HL-60/S4 treated with phorbol 12-myristate 13-acetate at 8.2 ng/mL for 4 days and 3 days (cell line): ENCODE results near the gene MEAF6.

ENCODE experiments used
- in situ Hi-C: fragments of 300-500 bp; cut with MboI; formaldehyde crosslinking; loops from 2 replicates; pipeline ENCODE4 v1.15.0; 2022; ENCODE audit warnings: low sequenced_read_pairs

Gene MEAF6

DNA sequence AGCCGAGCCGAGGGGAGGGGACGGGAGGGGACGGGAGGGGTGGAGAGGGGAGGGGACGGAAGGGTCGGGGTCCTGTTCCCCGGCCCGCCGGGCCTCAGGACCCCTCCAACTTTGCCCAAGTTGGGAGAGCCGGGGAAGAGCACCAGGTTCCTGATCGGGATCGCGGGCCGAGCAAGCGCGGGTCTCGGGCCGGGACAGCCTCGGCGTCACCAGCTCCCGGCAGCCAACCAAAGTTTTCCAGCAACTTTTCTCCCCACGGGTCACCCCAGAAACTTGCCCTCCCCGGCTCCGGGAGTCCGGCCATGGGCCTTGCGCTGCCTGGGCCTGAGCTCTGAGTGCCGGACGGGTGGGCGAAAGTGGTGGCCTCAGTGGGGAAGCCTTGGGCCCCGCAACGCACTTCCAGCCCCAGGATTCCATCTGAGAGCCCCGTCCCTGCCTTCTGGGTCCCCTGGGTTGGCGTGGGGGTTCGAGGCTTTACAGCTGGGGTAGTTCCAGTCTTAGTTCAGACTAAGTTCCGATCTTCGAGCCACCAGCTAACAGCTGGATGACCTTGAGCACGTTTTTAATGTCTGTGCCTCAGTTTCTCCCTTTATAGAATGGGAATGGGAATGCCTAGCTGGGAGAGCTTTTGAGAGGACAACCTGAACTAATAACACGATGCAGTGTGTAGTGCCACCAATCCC is 39.7 kb downstream of the MEAF6 start:
- in situ Hi-C loops = no loop called here

DNA sequence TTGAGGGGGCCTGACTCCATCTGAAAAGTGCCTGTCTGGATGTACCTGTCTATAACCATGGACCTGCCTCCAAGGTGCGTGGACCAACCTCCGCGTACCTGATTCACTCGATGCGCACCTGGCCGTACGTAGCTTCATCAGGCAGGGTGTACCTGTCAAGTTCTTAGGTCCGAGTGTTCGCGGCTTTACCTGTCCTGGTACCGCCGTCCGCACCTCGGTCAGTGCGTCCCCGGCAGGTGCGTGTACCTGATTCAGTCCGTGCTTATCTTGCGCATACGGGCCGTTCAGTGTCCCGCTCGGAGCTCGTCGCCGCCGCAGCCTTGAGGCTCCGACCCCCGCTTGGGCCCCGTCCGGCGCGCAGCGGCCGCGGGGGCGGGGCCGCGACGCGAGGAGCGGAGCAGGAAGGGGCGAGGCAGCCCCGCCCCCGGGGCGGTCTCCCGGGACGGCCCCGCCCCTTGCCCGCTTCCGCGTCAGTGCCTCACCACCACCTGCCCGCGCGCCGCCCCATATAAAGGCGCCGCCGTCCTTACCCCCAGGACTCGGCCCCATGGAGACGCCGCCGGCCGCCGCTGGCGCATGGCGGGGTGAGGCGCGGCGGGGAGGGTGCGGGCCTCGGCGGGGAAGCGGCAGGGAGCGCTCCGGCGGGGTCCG is 40.4 kb downstream of the MEAF6 start, which contains the start of gene ZC3H12A:
Gene ZC3H12A, plus strand, starts transcription at position 535 of the 651 bp plus-strand sequence. CDS start 917 bp downstream, outside the sequence.
- in situ Hi-C loops = no loop called here

DNA sequence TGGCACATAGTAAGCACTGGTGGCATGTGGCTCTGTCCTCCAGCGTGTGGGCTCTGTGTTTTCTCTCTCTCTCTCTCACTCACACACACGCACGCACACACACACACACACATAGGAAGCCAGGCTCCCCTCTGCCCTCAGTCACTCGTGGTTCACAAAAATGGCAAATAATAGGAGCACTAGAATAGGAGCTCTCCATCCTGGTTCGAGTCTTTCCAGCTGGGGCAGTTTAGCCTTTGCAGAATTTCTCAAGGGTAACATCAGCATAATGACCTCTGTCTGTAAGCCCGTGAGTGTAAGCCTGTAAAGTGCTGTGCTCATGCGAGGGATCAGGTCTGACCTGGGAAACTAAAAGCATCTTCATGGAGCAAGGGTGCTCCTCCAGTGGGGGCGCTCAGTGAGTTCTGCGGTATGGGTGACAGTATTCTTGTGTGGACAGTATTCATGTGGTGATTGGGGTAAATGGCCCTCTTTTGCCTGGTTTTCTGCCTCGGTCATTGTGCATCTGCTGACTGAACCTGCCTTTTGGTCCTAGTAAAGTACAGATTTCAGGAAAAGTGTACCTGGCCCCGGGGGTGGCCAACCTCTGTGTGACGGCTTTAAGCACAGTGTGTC is 41.0 kb downstream of the MEAF6 start:
- in situ Hi-C loops = no loop called here

DNA sequence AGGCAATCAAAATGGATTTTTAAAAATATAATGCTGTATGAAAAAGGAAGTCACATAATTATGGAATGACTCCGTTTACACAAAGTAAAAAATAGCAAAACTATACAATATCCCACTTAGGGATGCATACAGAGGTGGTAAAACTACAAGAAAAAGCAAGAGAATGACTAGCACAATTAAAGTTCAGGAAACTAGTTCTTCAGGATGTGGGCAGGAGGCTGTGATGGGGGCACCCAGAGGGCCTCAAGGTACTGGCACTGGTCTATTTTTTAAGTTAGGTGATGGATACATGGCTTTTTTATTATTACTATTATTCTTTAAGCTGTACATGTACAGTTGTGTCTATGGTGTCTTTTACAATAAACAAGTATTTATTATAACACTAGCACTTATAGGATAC is 41.6 kb downstream of the MEAF6 start:
- in situ Hi-C loops = no loop called here

DNA sequence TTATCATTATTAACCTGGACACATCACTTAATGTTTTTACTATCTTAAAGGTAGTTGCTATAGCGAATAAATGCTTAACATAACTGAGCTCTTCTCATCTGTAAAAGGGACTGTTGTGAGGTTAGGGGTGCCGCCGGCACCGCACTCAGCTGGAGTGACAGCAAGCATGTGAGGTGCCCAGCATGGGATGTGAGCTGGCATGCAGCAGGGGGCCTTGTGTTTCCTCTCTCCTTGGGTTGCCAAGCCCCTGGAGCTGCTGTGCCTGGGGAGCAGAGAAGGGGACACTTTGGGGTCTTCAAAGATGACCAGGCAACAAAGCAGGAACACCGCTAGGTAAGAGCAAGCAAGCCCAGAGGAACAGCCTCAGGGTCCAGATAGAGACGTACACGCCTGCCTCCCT is 42.3 kb downstream of the MEAF6 start:
- in situ Hi-C loops = no loop called here

DNA sequence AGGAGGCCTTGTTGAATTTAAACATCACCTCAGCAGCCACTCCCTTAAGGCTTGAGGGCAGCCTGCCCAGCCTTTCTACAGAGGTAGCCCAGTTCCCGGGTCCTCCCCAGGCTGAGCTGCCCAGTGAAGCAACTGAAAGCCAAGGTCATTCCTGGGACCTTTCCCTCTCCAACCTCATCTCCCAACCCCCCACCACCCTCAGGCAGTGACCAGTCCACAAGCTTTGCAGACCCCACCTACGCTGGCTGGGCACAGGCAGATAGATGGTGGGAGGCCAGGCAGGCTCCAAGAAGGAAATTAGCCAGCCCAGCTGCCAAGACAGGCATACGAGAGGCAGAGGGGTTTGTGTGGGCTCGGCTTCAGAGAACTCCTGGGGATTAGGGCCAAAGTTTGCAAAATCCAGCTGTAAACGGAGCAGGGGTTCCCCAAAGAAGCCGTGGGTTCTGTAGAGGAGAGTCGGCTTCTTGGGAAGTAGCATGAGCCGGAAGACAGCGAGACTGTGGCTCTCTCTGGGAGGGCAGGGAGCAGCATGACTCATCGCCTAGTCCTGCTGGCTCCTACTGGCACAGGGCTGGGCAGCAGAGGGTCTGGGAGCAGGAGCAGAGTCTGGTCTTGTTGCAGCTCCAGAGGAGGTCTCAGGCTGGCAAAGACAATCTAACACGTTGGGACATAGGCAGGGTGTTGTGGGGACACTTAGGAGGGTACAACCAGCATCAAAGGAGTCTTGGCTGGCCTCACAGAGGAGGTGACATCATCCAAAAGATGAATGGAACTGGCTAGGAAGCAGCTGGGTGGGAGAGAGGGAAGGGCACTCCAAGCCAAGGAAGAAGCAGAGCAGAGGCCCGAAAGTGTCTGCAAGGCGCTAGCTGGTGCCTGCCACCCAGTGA is 43.0 kb downstream of the MEAF6 start:
- in situ Hi-C loops = no loop called here

DNA sequence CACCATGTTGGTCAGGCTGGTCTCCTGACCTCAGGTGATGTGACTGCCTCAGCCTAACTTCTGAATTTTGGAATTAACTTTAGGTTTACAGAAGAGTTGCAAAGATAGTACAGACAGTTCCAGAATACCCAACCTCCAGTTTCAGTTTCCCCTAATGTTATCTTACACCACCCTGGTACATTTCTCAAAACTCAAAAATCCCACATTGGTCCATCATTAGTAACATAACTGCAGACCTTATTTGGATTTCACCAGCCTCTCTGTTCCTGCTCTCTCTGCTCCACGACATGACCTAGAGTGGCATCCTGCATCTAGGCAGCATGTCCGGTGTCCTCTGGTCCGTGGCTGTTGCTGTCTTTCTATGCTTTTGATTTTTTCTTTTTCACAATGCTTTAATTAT is 45.2 kb downstream of the MEAF6 start:
- in situ Hi-C loops = no loop called here

DNA sequence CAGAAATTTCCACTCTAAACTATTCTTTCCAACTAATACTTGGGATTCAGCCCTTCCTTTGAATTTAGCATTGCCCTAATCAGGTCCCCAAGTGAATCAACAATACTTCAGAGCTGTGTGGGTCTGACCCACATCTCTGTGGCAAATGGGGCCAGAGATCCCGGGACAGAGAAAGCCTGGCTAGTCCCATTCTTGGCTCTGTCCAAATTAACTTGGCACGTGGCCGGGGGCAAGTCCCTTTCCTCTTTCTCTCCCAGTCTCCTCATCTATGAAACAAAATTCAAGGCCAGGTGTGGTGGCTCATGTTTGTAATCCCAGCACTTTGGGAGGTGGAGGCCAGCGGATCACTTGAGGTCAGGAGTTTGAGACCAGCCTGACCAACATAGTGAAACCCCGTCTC is 46.5 kb downstream of the MEAF6 start:
- in situ Hi-C loops = no loop called here

DNA sequence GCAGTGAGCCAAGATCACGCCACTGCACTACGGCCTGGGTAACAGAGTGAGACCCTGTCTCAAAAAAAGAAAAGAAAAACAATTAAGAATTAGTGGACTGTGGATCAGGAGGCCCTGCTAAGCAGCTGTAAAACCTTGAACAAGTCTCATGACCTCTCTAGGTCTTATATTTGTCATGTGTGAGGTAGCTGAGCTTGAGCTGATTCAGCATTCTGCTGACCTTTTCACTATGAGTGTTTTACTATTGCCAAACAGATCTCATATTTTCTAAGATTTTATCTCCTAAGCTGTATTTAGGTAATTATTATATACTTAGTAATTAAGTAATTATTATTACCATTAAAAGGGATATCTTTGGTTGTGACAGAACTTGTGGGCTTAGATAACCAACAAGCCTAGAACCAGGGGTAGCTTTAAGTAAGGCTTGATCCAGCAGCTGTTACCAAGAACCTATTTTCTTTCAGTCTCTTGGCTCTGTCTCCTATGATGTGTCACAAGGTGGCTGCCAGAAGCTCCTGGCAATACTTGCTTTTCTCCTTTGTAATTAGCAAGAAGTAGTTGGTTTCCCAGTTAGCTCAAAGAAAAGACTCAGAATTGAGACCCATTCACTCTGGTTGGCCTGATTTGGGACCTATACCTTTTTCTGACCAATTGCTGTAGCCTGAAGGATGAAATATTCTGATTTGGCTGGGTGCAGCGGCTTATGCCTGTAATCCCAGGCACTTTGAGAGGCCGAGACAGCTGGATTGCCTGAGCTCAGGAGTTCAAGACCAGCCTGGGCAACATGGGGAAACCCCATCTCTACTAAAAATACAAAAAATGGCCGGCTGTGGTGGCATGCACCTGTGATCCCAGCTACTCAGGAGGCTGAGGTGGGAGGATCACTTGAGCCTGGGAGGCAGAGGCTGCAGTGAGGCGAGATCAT is 48.7 kb downstream of the MEAF6 start:
- in situ Hi-C loops = no loop called here

DNA sequence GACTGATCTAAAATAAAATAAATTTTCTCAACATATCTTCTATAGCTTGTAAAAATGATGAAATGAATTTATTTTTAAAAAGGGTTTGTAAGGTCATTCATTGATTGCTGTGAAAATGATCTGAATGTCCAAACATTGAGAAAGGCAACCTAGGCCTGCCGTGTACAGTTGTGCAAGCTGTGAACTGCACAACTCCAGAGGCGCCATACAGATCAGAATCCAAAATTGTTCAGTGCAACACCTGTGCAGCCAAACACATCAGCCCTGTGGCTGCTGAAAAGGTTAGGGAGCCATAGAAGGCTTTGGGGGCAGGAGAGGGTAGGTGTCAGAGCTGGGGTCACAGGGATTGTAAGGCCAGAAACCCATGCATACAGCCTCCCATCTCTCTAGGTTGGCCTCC is 50.1 kb downstream of the MEAF6 start:
- in situ Hi-C loops = no loop called here

DNA sequence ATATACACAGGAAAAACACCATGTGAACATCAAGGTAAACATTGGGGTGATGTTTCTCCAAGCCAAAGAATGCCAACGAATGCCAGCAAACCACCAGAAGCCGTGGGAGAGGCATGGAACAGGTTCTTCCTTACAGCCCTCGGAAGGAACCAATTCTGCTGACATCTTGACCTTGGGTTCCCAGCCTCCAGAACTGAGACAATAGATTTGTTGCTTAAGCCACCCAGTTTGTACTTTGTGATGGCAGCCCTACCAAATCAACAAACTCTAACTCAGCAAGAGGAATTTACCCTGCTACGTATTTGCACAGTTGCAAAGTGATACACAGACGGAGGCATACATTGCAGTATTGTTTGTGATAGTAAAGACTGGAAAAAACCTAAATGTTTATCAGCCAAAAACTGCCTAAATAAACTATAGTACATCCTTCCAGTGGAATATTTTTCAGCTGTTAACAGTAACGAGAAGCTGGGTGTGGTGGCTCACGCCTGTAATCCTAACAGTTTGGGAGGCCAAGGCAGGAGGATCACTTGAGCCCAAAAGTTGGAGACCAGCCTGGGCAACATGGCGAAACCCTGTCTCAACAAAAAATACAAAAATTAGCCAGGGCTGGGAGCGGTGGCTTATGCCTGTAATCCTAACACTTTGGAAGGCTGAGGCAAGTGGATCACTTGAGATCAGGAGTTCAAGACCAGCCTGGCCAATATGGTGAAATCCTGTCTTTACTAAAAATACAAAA is 52.7 kb downstream of the MEAF6 start:
- in situ Hi-C loops = no loop called here

DNA sequence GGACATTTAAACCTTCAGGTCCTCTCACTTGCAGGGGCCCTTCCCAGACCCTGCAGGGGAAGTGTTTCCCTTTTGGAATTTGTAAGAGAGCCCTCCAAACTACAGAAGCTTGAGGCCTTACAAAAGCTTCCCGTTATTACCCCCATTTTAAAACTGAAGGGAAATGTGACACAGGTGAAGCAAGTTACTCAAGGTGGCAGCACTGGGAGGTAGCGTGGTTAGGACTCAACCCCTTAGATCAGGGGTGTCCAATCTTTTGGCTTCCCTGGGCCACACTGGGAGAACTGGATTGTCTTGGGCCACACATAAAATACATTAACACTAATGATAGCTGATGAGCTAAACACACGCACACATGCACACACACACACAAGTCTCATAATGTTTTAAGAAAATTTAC is 56.0 kb downstream of the MEAF6 start:
- in situ Hi-C loops = no loop called here

DNA sequence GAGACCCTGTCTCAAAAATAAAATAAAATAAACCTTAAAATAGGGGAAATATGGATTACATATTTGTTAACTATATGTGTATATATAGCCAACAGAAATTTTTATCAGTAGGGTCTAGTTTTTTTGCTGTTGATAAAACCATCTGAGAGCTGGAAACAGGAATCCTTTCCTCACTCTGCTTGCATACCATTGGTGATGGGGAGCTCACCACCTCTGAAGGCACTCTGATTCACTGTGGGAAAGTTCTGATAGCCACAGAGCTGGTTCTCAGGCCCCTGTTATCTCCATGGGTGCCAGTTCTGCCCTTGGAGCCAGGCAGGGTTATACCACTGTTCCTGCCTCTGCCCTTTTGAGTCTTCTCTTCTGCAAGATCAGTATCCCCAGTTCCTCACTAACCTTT is 58.0 kb downstream of the MEAF6 start:
- in situ Hi-C loops = no loop called here

DNA sequence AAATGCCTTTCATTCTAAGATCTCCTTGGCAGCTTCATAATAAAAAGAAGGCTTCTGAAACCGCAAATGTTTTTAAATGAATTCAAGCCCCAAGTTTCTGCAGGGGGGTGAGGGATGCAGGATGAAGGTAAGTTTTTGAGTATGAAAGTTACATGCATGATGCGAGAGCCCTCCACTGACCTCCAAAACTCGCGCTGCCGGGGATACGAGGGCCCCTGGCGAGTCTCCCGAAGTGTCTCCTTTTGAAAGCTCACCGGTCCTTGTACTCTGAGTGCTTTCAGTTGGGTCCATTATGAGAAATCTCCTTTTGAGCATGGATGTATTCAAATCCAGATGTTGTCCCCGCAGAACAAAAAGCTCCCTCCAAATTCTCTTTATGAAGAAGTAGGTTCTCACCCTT is 59.0 kb downstream of the MEAF6 start:
- in situ Hi-C loops = no loop called here

DNA sequence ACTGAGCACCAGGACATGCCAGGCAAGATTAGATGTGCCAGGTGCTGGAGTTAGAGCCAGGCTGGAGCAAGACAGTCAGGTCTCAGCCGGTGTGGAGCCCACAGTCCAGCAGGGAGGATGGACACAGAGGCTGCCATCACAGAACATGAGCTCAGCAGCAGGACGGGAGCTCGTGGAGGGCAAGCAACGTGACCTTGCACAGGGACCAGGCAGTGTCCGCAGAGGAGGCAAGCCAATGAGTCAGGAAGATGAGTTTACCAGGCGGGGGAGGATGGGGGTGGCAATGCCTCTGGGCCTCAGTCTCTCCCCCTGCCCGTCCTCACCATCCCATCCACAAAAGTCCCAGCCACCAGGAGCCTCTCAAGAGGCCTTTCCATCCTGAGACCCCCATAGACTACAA is 60.9 kb downstream of the MEAF6 start:
- in situ Hi-C loops = no loop called here

DNA sequence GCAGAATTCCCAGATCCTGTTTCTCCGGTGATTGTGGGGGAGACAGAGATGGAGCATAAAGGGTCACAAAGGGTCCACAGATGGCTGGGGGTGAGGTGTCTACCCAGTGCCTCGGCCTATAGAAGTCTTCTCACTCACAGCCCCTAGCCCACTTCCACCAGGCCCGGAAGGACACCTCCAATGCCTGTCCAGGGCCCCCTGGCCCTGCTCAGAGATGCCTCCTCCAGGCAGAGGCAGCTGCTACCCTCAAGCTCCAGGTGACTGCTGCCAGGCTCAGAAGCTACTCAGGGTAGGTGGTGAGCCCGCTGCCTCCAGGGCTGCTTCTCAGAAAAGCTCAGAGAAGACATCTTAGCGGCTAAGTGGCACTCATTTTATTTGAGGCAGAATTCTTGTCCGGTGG is 62.1 kb downstream of the MEAF6 start:
- in situ Hi-C loops = no loop called here

DNA sequence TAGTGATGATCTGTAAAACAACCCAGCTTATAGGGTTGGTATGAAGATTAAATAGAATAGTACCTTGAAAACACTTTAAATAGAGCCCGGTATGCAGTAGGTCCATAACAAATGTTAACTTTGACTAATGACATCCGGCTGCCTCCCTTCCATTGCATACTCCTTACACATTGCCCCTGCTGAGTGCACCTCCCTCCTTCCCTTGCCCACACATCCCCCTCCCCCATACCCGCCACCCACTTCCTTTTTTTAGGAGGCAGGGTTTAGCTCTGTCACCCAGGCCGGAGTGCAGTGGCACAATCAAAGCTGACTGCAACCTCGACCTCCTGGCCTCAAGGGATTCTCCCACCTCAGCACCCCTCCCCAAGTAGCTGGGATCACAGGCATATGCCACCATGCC is 64.6 kb downstream of the MEAF6 start:
- in situ Hi-C loops = no loop called here

DNA sequence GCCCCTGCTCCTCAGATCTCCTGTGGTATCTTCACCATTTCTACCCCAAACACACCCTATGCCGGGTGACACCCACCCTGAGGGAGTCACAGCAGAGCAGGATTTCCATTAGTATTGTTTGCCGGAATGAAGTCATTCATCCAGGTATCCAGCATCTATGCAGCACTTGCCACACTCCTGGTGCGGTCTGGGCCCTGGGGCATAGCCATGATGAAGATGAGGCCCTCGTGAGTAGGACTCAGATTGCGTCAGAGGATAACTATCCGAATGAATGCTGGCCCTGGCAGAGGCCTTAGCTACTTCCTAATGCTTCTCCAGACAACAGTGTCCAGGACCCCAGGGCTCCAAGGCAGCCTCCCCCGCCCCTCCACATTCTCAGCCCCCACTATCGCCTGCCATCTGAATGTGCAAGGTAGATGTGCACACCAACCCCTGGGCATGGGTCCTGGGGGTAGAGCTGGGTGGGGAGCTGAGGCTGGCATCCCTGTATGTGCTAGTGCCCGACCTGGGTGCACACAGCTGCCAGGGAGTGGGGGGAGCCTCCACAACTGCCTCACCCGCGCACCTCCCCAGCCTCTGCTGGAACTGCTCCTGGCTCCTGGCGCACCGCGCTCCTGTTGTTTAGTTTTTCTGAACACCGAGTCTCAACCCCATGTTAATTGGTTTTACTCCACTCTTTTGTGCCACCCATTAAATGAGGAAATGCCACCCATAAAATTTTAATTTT is 65.7 kb downstream of the MEAF6 start:
- in situ Hi-C loops = no loop called here

DNA sequence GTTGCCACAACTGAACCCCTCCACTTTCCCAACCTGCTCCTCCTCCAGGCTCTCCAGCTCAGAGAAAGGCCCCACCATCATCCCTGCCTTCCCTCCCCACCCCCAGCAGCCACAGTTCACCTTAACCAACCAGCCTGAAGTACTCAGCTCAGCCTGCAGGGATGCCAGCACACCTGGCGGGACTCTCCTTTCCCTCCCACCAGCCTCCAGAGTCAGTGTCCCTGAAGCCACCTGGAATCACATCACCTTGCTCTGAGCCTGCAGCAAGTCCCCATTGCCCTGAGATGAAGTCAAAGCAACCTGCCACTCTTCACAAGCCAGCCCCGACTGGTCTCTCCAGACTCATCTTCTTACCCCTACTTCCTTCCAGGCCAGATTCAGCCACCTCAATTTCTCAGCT is 66.4 kb downstream of the MEAF6 start:
- in situ Hi-C loops = no loop called here
